IMR-90 (cell line): ENCODE measurements around the gene IRF2. TPM values are rescaled to one million over a fixed set of nuclear protein-coding genes. Genes with fewer than 3 reads are reported as not detected.

Experiments used
- ATAC-seq: fragments of 200-7000 bp; cut with Tn5 transposase; 2 replicates; pipeline ENCODE4 v1.9.1; 2020; ENCODE audit warnings: low read depth, mild to moderate bottlenecking, moderate library complexity
- BruUV-seq: library from RNA; stranded (reverse); fragments of 400-500 nt; replicated peaks from 2 replicates; lab custom pipeline; 2021; lab: Mats Ljungman, UMichigan
- CTCF ChIA-PET: fragments of 300-600 bp; formaldehyde crosslinking; extraction: SDS; loops from one replicate; lab custom pipeline; 2021; ENCODE audit warnings: antibody characterized with exemption; lab: Yijun Ruan, JAX
- POLR2A ChIA-PET: fragments of 300-600 bp; sonication (Branson Sonifier 250); formaldehyde crosslinking; loops from one replicate; lab custom pipeline; 2022; ENCODE audit warnings: antibody characterized with exemption; ENCODE audit not compliant: unreplicated experiment; lab: Charles Lee
- DNase-seq: peaks from one replicate; pipeline ENCODE4 v3.0.0; 2013
- H2AFZ ChIP-seq: replicated peaks from 2 replicates; pipeline ENCODE3; 2013; ENCODE audit warnings: low read length, mild to moderate bottlenecking; ENCODE audit not compliant: poor library complexity
- H2AK5ac ChIP-seq: 2 replicates; pipeline ENCODE4 v1.6.1; 2013; ENCODE audit warnings: low read depth, low read length, inconsistent platforms
- H2AK9ac ChIP-seq: replicated peaks from 2 replicates; pipeline ENCODE3; 2013; ENCODE audit warnings: mild to moderate bottlenecking, low read depth, low read length, moderate library complexity; ENCODE audit not compliant: poor library complexity
- H2BK120ac ChIP-seq: 2 replicates; pipeline ENCODE4 v1.6.1; 2013; ENCODE audit warnings: low read depth, low read length, inconsistent platforms
- H2BK15ac ChIP-seq: 3 replicates; pipeline ENCODE4 v1.6.1; 2013; ENCODE audit warnings: low read depth, low read length, inconsistent platforms
- H2BK20ac ChIP-seq: 2 replicates; pipeline ENCODE4 v1.6.1; 2013; ENCODE audit warnings: low read depth, mild to moderate bottlenecking, inconsistent platforms, low read length, moderate library complexity
- H2BK5ac ChIP-seq: 2 replicates; pipeline ENCODE4 v1.6.1; 2013; ENCODE audit warnings: mild to moderate bottlenecking, low read depth, low read length, inconsistent platforms; ENCODE audit not compliant: poor library complexity, severe bottlenecking
- H3K14ac ChIP-seq: replicated peaks from 2 replicates; pipeline ENCODE4 v1.6.1; 2013; ENCODE audit warnings: low read depth, low read length, inconsistent platforms
- H3K18ac ChIP-seq: 2 replicates; pipeline ENCODE4 v1.6.1; 2013; ENCODE audit warnings: low read depth, low read length, control low read depth
- H3K23ac ChIP-seq: 2 replicates; pipeline ENCODE4 v1.6.1; 2013; ENCODE audit warnings: low read depth, low read length, inconsistent platforms
- H3K27ac ChIP-seq: 2 replicates; pipeline ENCODE4 v1.5.1; 2013; ENCODE audit warnings: mild to moderate bottlenecking, control low read depth, low read length; ENCODE audit not compliant: insufficient read depth
- H3K27me3 ChIP-seq: 2 replicates; pipeline ENCODE4 v1.6.1; 2013; ENCODE audit warnings: low read length; ENCODE audit not compliant: control insufficient read depth, insufficient read depth
- H3K36me3 ChIP-seq: 2 replicates; pipeline ENCODE4 v1.6.1; 2013; ENCODE audit warnings: low read length, mixed read lengths; ENCODE audit not compliant: control insufficient read depth, insufficient read depth
- H3K4ac ChIP-seq: 2 replicates; pipeline ENCODE4 v1.6.1; 2013; ENCODE audit warnings: low read depth, low read length, inconsistent platforms
- H3K4me1 ChIP-seq: 2 replicates; pipeline ENCODE4 v1.6.1; 2013; ENCODE audit warnings: low read length, mixed read lengths; ENCODE audit not compliant: control insufficient read depth, insufficient read depth
- H3K4me2 ChIP-seq: 2 replicates; pipeline ENCODE4 v1.6.1; 2013; ENCODE audit warnings: low read depth, mild to moderate bottlenecking, control low read depth, low read length, moderate library complexity
- H3K4me3 ChIP-seq: 2 replicates; pipeline ENCODE4 v1.5.1; 2013; ENCODE audit warnings: low read depth, mild to moderate bottlenecking, control low read depth, low read length, moderate library complexity; ENCODE audit not compliant: insufficient read depth
- H3K56ac ChIP-seq: 2 replicates; pipeline ENCODE4 v1.6.1; 2013; ENCODE audit warnings: low read length, inconsistent platforms; ENCODE audit not compliant: insufficient read depth; ENCODE audit errors: extremely low read depth
- H3K79me1 ChIP-seq, 2 experiments: 2 replicates each; pipeline ENCODE4 v1.6.1; 2013; ENCODE audit warnings: low read length in 2 of 2, inconsistent platforms in 1 of 2, low read depth in 1 of 2
- H3K9ac ChIP-seq: 2 replicates; pipeline ENCODE4 v1.6.1; 2013; ENCODE audit warnings: low read depth, low read length, control low read depth
- H3K9me1 ChIP-seq: 2 replicates; pipeline ENCODE4 v1.6.1; 2013; ENCODE audit warnings: low read length, inconsistent platforms; ENCODE audit not compliant: insufficient read depth
- H3K9me3 ChIP-seq: 2 replicates; pipeline ENCODE4 v1.6.1; 2013; ENCODE audit warnings: low read length; ENCODE audit not compliant: control insufficient read depth, insufficient read depth
- H4K20me1 ChIP-seq: 2 replicates; pipeline ENCODE4 v1.6.1; 2013; ENCODE audit warnings: low read length, inconsistent platforms; ENCODE audit not compliant: insufficient read depth
- H4K5ac ChIP-seq: 2 replicates; pipeline ENCODE4 v1.6.1; 2013; ENCODE audit warnings: mild to moderate bottlenecking, low read depth, low read length, control low read depth
- H4K8ac ChIP-seq, 2 experiments: 2 replicates each; pipeline ENCODE4 v1.6.1; 2013; ENCODE audit warnings: low read depth in 2 of 2, low read length in 2 of 2, control low read depth in 1 of 2, inconsistent platforms in 1 of 2
- H4K91ac ChIP-seq: 2 replicates; pipeline ENCODE4 v1.6.1; 2013; ENCODE audit warnings: low read depth, low read length, inconsistent platforms; ENCODE audit not compliant: insufficient read depth
- CEBPB ChIP-seq: IDR thresholded peaks from 2 replicates; pipeline ENCODE4 v1.6.1; 2012; ENCODE audit warnings: low read depth, low read length, improper control_type of control experiment
- CHD1 ChIP-seq: IDR thresholded peaks from 2 replicates; pipeline ENCODE4 v1.6.1; 2012; ENCODE audit warnings: low read depth, low read length, improper control_type of control experiment
- FOS ChIP-seq: fragments of 150-350 bp; IDR thresholded peaks from 2 replicates; pipeline ENCODE4 v1.6.1; 2016; ENCODE audit warnings: low read depth, low read length
- MAFK ChIP-seq: IDR thresholded peaks from 2 replicates; pipeline ENCODE4 v1.6.1; 2012; ENCODE audit warnings: low read depth, low read length, improper control_type of control experiment
- MAZ ChIP-seq: IDR thresholded peaks from 2 replicates; pipeline ENCODE4 v1.6.1; 2012; ENCODE audit warnings: low read depth, mild to moderate bottlenecking, low read length, improper control_type of control experiment, moderate library complexity, borderline replicate concordance
- NFE2L2 ChIP-seq: fragments of 150-350 bp; IDR thresholded peaks from 2 replicates; pipeline ENCODE4 v1.6.1; 2016; ENCODE audit warnings: low read depth, mild to moderate bottlenecking, low read length
- POLR2A ChIP-seq: IDR thresholded peaks from 2 replicates; pipeline ENCODE4 v1.6.1; 2012; ENCODE audit warnings: mild to moderate bottlenecking, low read depth, low read length
- RCOR1 ChIP-seq: IDR thresholded peaks from 2 replicates; pipeline ENCODE4 v1.6.1; 2012; ENCODE audit warnings: mild to moderate bottlenecking, low read length, improper control_type of control experiment; ENCODE audit not compliant: insufficient replicate concordance
- RFX5 ChIP-seq: IDR thresholded peaks from 2 replicates; pipeline ENCODE4 v1.8.0; 2012; ENCODE audit warnings: low read depth, mild to moderate bottlenecking, low read length, moderate library complexity
- USF2 ChIP-seq: fragments of 150-350 bp; IDR thresholded peaks from 2 replicates; pipeline ENCODE4 v1.6.1; 2017; ENCODE audit warnings: mild to moderate bottlenecking, antibody characterized with exemption, low read length, low read depth
- WGBS, 2 experiments: methylation state at CpG; one replicate each; pipeline versions ENCODE4 v1.1.5 to v1.1.7; 2013; ENCODE audit warnings: missing lambda C conversion rate in 2 of 2; ENCODE audit not compliant: insufficient read length in 1 of 2; ENCODE audit errors: extremely low coverage in 2 of 2; 5-methylcytosine and 5-hydroxymethylcytosine counted together
- dilution Hi-C: fragments of 300-500 bp; cut with HindIII; formaldehyde crosslinking; loops from one replicate; pipeline ENCODE4 v1.14.3; 2018; ENCODE audit warnings: low sequenced_read_pairs; ENCODE audit not compliant: unreplicated experiment
- in situ Hi-C: fragments of 300-500 bp; cut with MboI; formaldehyde crosslinking; loops from 3 replicates; pipeline ENCODE4 v1.14.3; 2019; ENCODE audit warnings: low sequenced_read_pairs, inconsistent platforms, mixed read lengths
- intact Hi-C: fragments of 100-400 bp; cut with micrococcal nuclease; formaldehyde crosslinking; loops from 2 replicates; pipeline ENCODE4 v1.10.0; 2022
- polyA plus RNA-seq, 3 experiments: library from polyadenylated mRNA; depleted of rRNA; stranded (reverse); fragments of >200 nt; gene quantifications; 2 replicates each; pipeline ENCODE4 v1.2.3, GENCODE V29; 2012; ENCODE audit warnings: low replicate concordance in 1 of 3
- total RNA-seq: library from RNA; depleted of rRNA; stranded (reverse); fragments of >200 nt; gene quantifications from 2 replicates; pipeline ENCODE4 v1.2.3, GENCODE V29; 2012

The IRF2 gene
- total and polyA plus RNA-seq, 2 of the 4 experiments (the other 2 are of a cell fraction): 16.5 to 21.9 TPM

DNA sequence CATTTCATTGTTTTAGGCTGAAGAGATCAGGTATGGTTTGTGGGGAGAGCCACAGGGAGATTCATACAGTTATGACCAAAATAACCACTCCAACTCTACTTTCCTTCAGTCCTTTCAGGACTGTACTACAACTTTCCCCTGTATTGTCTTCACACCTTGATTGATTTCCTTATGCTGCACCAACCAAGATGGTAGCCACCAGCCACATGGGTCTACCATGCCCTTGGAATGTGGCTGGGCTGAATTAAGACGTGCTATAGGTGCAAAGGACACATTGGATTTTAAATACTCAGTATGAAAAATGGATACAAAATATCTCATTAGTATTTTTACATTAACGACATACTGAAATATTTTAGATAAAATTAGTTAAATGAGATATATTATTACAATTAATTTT lies 11.2 kb downstream of the IRF2 start:
- H3K4ac ChIP-seq: no peak overlapping the region
- H2BK120ac ChIP-seq: no peak overlapping the region
- H2AK9ac ChIP-seq: no peak overlapping the region
- in situ Hi-C loops (no loop called here), intact Hi-C loops (no loop called here), dilution Hi-C loops (no loop called here)
- no peak for ATAC-seq
- no TSS peak for BruUV-seq
- peaks cover 40 to 59% of the 10 kb centered on the region in 2 experiments for H3K79me1 ChIP-seq
- peaks cover 10% of the 10 kb centered on the region for H3K9me1 ChIP-seq
- POLR2A ChIA-PET: no interaction called here
- no peak overlapping the region for H3K23ac ChIP-seq
- no peak overlapping the region for H3K9ac ChIP-seq
- no peak overlapping the region for H3K27ac ChIP-seq
- H3K14ac ChIP-seq: no peak overlapping the region
- no peak overlapping the region for H3K4me3 ChIP-seq
- no peak overlapping the region for H4K91ac ChIP-seq
- H3K4me1 ChIP-seq: peaks cover 8% of the 10 kb centered on the region
- CTCF ChIA-PET: no interaction called here
- H3K4me2 ChIP-seq: no peak overlapping the region
- no peaks in the 10 kb centered on the region for H3K36me3 ChIP-seq
- peaks cover 29% of the 10 kb centered on the region; the same call in 1 of the 2 replicates for H4K20me1 ChIP-seq
- H2BK5ac ChIP-seq: no peak overlapping the region
- H4K8ac ChIP-seq: no peak overlapping the region
- no peak overlapping the region for H3K56ac ChIP-seq
- H2BK20ac ChIP-seq: no peak overlapping the region
- no peak for DNase-seq
- H2AFZ ChIP-seq: no peak overlapping the region
- TF ChIP-seq MAFK (no peak), NFE2L2 (no peak), CHD1 (no peak), USF2 (no peak), CEBPB (no peak), RCOR1 (no peak), RFX5 (no peak), FOS (no peak), MAZ (no peak), POLR2A (no peak)
- no peak overlapping the region for H4K5ac ChIP-seq
- H3K9me3 ChIP-seq: no peaks in the 10 kb centered on the region
- H3K18ac ChIP-seq: no peak overlapping the region
- H2AK5ac ChIP-seq: no peak overlapping the region
- H3K27me3 ChIP-seq: no peaks in the 10 kb centered on the region
- no peak overlapping the region for H2BK15ac ChIP-seq
- no CpG with 5 or more reads among the region's 2 CpGs for WGBS, 2 experiments
